Islet precursor cell (in vitro differentiated cells): Measurements from ENCODE around the gene TENM4.
A peak's percentile ranks its signal among the peaks of the same experiment; 100 is the strongest.

Source experiments
- DNase-seq: peaks from one replicate; pipeline ENCODE4 v3.0.0-alpha.2; 2018

The TENM4 gene

GRCh38 chr11:79167510-79168188 lies 273.2 kb downstream of the TENM4 start:
- no peak for DNase-seq

DNA sequence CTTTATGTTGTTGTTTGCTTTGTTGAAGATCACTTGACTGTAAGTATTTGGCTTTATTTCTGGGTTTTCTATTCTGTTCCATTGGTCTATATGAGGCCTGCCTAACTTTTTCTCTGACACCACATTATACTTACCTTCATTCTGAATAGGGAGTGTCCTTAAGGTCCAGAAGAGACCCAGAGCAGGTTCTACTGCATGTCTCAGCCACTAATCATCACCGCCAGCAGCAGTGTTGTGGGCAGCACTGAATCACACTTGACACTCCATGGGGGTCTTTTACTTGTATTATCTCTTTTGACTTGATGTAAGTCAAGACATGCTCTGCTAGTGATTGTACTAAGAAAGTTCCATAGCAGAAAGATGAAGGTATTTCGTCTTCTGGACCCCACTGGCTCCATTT lies 274.9 kb downstream of the TENM4 start:
- DNase-seq = peak; percentile 70

GRCh38 chr11:79160791-79161403 lies 279.9 kb downstream of the TENM4 start:
- DNase-seq = peak; percentile 67

DNA sequence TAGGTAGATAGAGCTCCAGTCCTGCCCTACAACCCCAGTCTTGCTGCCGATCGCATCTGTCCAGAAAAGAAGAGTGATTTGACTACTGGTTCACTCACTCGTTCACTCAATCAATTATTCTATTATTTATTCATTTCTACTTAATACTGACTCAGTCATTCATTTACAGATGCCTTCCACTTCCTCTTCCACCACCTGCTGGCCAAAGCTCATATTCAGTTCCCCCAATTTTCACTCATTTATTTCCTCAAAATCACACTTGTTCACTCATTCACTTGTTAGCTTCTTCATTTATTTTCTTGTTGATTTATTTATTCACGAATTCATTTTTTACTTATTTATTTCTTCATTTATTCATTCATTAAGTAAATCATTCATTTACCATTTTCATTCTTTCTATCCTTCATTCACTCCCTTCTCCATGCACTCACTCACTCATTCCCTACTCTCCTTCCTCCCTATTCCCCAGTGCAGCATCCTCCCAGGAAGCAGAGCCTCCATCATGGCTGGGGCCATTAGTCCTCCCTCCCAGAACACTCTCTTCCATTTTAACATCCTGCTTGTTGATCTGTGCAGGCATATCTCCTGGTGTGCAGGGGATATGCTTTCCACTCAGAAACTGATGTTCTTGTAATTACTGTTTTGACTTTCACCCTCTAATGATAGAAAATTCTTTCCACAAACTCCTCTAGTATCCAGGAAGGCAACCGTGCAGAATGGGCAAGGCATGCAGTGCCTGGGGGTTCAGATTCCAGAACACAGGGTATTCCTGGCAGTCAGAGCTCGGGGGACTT lies 281.0 kb downstream of the TENM4 start:
- no peak for DNase-seq

DNA sequence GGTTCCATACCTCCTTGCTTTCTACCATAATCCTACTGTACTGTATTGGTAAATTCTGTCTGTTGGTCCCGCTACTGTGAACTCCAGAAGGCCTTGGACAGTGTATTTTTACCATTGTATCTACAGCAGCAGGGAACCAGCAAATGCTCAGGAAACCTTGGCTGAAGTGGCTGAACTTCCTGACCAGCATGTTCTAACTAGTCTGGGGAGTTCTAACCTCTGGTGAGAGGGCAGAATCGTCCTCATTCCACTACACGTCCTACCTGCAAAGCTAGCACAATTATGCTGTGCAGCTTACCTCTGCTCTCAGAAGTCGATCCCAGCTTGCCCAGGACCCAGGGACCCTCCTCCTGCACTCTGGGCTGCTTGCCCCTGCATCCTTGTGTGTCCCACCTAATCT lies 283.1 kb downstream of the TENM4 start:
- no peak for DNase-seq

GRCh38 chr11:79156031-79156430 lies 284.8 kb downstream of the TENM4 start:
- no peak for DNase-seq

GRCh38 chr11:79155237-79155636 lies 285.6 kb downstream of the TENM4 start:
- DNase-seq = no peak

GRCh38 chr11:79152511-79152910 lies 288.3 kb downstream of the TENM4 start:
- DNase-seq = peak; percentile 17

DNA sequence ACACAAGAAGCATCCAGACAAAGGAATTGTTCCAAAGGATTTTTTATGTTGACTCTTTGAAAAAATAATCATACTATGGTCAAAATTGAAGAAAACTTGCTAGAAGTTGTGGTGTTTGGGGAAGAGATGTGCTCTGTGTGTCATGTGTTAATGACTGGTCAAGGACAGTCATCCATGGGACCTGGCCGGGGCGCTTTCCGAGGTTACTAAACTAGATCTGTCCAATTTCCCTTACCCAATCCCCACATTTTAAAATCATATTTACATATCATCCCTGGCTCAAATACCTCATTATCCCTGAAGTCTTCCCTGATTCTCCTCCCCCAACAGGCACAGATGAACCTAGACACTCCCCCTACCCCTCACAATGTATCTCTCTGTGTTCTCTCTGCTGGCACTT lies 289.4 kb downstream of the TENM4 start:
- peak; percentile 12 for DNase-seq

GRCh38 chr11:79150966-79151365 lies 289.9 kb downstream of the TENM4 start:
- DNase-seq = peak; percentile 59

DNA sequence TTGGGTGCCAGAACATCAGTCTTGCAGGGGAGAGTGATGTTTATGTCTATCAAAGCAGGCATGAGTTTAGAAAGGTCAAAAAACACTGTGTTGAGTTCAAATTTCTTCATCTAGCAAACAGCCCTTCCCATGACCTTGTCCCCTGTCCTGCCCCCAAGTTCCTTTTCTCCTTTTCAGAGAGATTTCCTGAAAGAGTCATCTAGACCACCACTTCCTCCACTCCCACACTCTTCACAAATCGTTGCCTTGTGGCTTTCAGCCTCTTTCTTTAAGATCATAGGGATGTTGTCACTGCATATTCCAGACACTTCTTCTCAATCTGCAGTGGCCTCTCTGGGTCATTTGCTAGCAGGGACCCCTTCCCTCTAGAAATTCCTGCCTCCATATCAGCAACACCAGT lies 290.5 kb downstream of the TENM4 start:
- no peak for DNase-seq

- DNase-seq = peak; percentile 7
These were observed 293.1 kb downstream of the TENM4 start for GRCh38 chr11:79147731-79148130.

GRCh38 chr11:79147011-79147410 lies 293.8 kb downstream of the TENM4 start:
- no peak for DNase-seq

GRCh38 chr11:79139900-79140299 lies 300.9 kb downstream of the TENM4 start:
- DNase-seq = peak; percentile 46

- DNase-seq = peak; percentile 40
These were observed 311.1 kb downstream of the TENM4 start for GRCh38 chr11:79129702-79130101.

- DNase-seq = peak; percentile 18
These were observed 312.5 kb downstream of the TENM4 start for GRCh38 chr11:79128291-79128690.

- DNase-seq = no peak
These were observed 318.1 kb downstream of the TENM4 start for GRCh38 chr11:79122759-79123158.

DNA sequence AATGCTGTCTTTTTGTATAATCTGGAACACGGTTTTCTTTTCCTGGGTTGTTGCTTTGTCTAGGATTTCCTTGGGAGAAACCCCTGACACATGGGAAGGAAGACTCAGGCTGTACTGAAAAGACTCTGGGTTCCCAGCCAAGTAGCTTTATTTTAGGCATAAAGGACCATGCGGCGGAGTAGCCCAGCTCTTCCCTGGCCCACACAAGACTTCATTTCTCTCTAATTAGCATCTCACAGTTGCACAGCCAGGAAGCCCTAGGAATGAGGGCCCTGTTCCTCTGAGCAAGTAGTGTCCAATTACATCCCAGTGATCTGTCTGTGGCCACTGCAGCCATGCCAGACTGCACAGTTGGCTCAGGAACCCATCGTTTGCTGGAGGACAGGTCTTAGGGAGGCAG lies 319.5 kb downstream of the TENM4 start:
- DNase-seq = peak; percentile 85

DNA sequence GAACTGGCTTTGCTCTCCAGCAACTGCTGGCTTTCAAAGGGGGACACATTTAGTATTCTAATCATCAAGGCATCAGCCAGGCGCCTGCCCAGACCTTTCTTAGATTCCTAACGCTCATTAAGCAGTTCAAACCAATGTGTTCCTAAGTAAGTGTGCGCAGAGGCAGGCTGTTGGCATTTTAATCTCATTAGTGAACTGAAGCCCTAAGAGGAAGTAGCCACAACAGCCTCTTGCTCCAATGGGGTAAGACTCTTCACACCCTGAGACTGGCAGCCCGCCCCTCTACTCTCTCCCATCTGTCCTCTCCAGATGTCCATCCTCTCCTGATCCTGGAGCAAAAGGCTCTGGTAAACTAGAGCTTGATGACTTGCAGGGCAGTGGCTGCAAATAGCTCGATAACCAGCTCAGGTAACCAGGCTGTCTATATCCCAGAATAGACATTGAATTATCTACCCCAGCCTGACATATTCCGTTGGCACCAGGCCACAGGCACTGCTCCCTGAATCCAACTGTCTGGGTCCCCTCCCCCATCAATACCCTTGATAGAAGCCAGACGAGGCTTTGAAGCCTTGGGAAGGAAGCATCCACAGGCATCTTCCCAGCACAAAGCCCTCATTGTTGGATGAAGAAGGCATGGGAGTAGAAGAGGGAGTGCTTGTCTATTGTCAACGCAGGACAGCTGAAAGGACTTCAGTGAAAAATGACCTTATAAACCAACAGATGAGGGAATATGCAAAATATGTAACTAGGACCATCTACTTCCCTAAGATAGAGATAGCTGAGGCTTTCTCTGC lies 321.1 kb downstream of the TENM4 start:
- peak; percentile 98 for DNase-seq

- peak; percentile 55 for DNase-seq
These were observed 323.3 kb downstream of the TENM4 start for GRCh38 chr11:79117488-79117887.

GRCh38 chr11:79116600-79116999 lies 324.2 kb downstream of the TENM4 start:
- DNase-seq = peak; percentile 43

DNA sequence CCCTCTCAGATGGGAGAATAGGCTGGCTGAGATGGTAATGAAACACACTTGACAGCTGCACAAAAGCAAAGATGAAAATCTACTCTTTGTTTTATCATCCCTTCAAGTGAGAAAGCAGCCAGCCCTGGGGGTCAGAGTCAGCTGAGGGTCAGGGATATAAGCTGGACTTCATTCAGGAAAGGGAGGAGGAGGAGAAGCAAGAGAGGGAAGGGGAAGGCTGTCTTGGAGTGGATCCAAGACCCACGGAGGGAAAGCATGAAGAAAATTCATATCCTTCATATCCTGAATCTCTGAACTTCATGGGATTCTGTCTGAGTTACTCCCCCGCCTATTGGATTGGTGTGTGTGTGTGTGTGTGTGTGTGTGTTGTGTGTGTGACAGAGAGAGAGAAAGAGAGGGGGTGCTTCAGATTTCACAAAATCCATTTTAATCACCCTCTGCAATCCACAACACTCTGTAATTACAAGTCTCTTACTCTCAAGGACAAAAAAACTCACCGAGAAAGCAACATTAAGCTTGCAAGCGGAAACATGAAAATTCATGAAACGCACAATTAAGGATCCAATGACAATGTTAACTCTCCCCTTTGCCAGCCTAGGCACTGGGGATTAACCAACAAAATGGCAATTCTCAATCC lies 327.7 kb downstream of the TENM4 start:
- peak; percentile 26 for DNase-seq

DNA sequence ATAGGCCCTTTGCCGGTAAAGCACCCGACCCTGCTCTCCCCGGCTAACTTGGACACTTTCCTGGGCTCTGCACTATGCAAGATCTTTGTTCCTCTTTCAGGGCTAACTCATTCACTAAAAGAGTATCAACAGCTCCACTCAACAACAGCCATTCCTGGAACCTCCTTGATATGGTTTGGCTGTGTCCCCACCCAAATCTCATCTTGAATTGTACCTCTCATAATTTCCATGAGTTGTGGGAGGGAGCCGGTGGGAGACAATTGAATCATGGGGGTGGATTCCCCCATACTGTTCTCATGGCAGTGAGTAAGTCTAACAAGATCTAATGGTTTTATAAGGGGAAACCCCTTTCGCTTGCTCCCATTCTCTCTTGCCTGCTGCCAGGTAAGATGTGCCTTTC lies 330.0 kb downstream of the TENM4 start:
- DNase-seq = no peak
